Mucosa of descending colon (tissue), 3 donors: ENCODE results near the gene R3HDM2. TPM values are rescaled to one million over a fixed set of nuclear protein-coding genes. Genes with fewer than 3 reads are reported as not detected.

Experiments used
- ATAC-seq: fragments of 200-7000 bp; cut with Tn5 transposase; one replicate; pipeline ENCODE4 v1.9.1; 2020; ENCODE audit warnings: mild to moderate bottlenecking, moderate library complexity
- DNase-seq, 3 donors: peaks; one replicate each; pipeline ENCODE4 v3.0.0-alpha.2; 2020
- H3K36me3 ChIP-seq: fragments of 200-600 bp; one replicate; pipeline ENCODE4 v1.8.0; 2021; ENCODE audit warnings: low read depth, mild to moderate bottlenecking
- H3K4me1 ChIP-seq: fragments of 200-600 bp; one replicate; pipeline ENCODE4 v1.8.0; 2021; ENCODE audit warnings: low read depth, mild to moderate bottlenecking
- H3K4me3 ChIP-seq: fragments of 200-600 bp; one replicate; pipeline ENCODE4 v1.8.0; 2021; ENCODE audit warnings: mild to moderate bottlenecking
- H3K9me3 ChIP-seq: fragments of 200-600 bp; one replicate; pipeline ENCODE4 v1.8.0; 2021; ENCODE audit warnings: mild to moderate bottlenecking
- CTCF ChIP-seq: fragments of 200-600 bp; IDR thresholded peaks from one replicate; pipeline ENCODE4 v1.8.0; 2022; ENCODE audit warnings: antibody characterized with exemption, mild to moderate bottlenecking
- intact Hi-C, 2 donors: fragments of 100-400 bp; cut with DNase I in 1 of 2; cut with micrococcal nuclease in 1 of 2; formaldehyde crosslinking; loops; one replicate each; pipeline versions ENCODE4 v1.11.0 to v1.11.1; 2022; cut with DNase I, micrococcal nuclease
- total RNA-seq, 3 donors: library from RNA; stranded (reverse); fragmentation: NEBNext Ultra II Directional in 2 of 3; extraction: Animal tissue kit (Norgen Biotek cat#: 25700) in 2 of 3; gene quantifications; one replicate each; pipeline versions ENCODE4 v1.2.1 to v1.2.4, GENCODE V29; 2021 to 2023
- donor health status: DM: no; HTN: no; CAD: no; lungs with moderate emphysema.
- donor health status: DM: no; HTN: no; CAD: no.
- donor health status: DM: no; HTN: yes; CAD: no.

R3HDM2 gene
- total RNA-seq, 3 donors from 2014 or later, result 43.9 to 80.8 (median 80.6) TPM

GRCh38 chr12:57458665-57459054, 27.8 kb upstream of the R3HDM2 start:
- TF ChIP-seq CTCF, result no peak
- DNase-seq (no peak), ATAC-seq (no peak)
- intact Hi-C loops, result loop anchor here (10.0 kb wide), 3 partner anchors 154 to 194 kb away; no protein-coding TSS in a partner anchor
- Histone ChIP-seq H3K36me3 (no peaks in the 10 kb centered on the region), H3K4me1 (peaks cover 27% of the 10 kb centered on the region), H3K9me3 (no peaks in the 10 kb centered on the region), H3K4me3 (no peak overlapping the region)

- no peak overlapping the region for H3K4me3 ChIP-seq
- intact Hi-C loops, result loop anchor here (10.0 kb wide), 3 partner anchors 152 to 192 kb away; no protein-coding TSS in a partner anchor
- DNase-seq (no peak), ATAC-seq (no peak)
- peaks cover 26% of the 10 kb centered on the region for H3K4me1 ChIP-seq
- no peaks in the 10 kb centered on the region for H3K9me3 ChIP-seq
- no peaks in the 10 kb centered on the region for H3K36me3 ChIP-seq
- TF ChIP-seq CTCF, result no peak
Measured at GRCh38 chr12:57456737-57457490, 26.1 kb upstream of the R3HDM2 start.

- no peaks in the 10 kb centered on the region for H3K9me3 ChIP-seq
- no peak overlapping the region for H3K4me3 ChIP-seq
- peak in 1 of 3 donors; percentile 57 for DNase-seq
- intact Hi-C loops, result loop anchor here (10.0 kb wide), 3 partner anchors 151 to 191 kb away; no protein-coding TSS in a partner anchor
- H3K4me1 ChIP-seq, result peaks cover 20% of the 10 kb centered on the region
- ATAC-seq, result peak; percentile 41
- TF ChIP-seq CTCF, result peak; percentile 34
- H3K36me3 ChIP-seq, result no peaks in the 10 kb centered on the region
Measured at GRCh38 chr12:57456145-57456700, 25.4 kb upstream of the R3HDM2 start.

- no peaks in the 10 kb centered on the region for H3K36me3 ChIP-seq
- H3K4me1 ChIP-seq, result peaks cover 15% of the 10 kb centered on the region
- no peak for TF ChIP-seq CTCF
- H3K9me3 ChIP-seq, result no peaks in the 10 kb centered on the region
- DNase-seq (no peak), ATAC-seq (peak; percentile 14)
- H3K4me3 ChIP-seq, result no peak overlapping the region
- intact Hi-C loops, result loop anchor here (10.0 kb wide), 3 partner anchors 151 to 191 kb away; no protein-coding TSS in a partner anchor
Measured at GRCh38 chr12:57455374-57456144, 24.7 kb upstream of the R3HDM2 start.

- DNase-seq, result no peak
Measured at GRCh38 chr12:57454566-57455373, 23.9 kb upstream of the R3HDM2 start, which contains the start of gene INHBE. Gene INHBE, plus strand, starts transcription at chr12:57455307. Its CDS starts 230 bp downstream, at chr12:57455537.

More at GRCh38 chr12:57454566-57455373, 23.9 kb upstream of the R3HDM2 start, which contains the start of gene INHBE:
- Histone ChIP-seq H3K9me3 (no peaks in the 10 kb centered on the region), H3K36me3 (no peaks in the 10 kb centered on the region), H3K4me3 (no peak within 1 kb of the TSS), H3K4me1 (peaks cover 9% of the 10 kb centered on the region)
- no peak for ATAC-seq
- intact Hi-C loops, result loop anchor here (10.0 kb wide), 3 partner anchors 150 to 190 kb away; no protein-coding TSS in a partner anchor
- no peak for TF ChIP-seq CTCF
